SH-SY5Y (cell line): Measurements from ENCODE around the gene SLC41A3.

Experiments used
- GATA2 ChIP-seq: IDR thresholded peaks from 2 replicates; pipeline ENCODE4 v1.6.1; 2011; ENCODE audit warnings: mild to moderate bottlenecking, low read depth, low read length
- GATA3 ChIP-seq: IDR thresholded peaks from 2 replicates; pipeline ENCODE4 v1.6.1; 2011; ENCODE audit warnings: low read depth, mild to moderate bottlenecking, low read length, moderate library complexity

DNA sequence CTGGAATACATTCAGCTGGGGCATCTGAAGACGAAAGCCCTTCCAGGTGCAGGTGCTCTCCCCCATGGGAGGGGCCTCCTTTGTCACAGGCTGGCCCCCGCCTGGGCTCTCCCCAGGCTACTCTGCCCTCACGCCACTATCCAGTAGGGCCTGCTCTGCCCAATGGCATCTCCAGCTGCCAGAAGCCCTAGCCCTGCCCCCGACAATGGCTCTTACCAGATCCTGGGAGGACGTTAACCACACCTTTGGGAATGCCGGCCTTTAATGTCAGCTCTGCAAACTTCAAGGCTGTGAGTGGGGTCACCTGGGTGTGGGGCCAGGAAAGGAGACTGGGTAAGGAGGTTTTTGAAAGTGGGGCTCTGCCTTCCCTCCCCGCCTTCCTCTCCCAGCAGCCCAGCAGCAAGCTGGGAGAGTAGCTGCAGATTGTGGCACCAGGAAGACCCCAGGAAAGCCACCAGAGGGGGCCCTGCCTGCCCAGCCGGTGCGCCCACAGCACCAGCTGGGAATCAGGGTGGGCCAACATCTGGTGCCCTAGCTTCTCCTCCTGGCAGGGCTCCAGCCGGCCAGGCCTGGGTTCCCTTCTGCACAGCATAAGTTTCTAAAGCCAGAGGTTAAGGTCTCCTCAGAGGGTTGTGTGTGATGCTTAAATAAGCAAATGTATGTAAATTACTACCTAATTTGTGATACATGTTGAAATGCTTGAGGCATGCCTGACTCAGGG is 40.4 kb upstream of the SLC41A3 start:
- TF ChIP-seq GATA2 = no peak
- no peak for TF ChIP-seq GATA3
